Activated CD4-positive, alpha-beta T cell treated with anti-CD3 and anti-CD28 coated beads, Interleukin-2, amount 50 U/mL, for 48 hours (primary cell): ENCODE measurements around the gene NFATC1.

ENCODE experiments used
- DNase-seq, 2 experiments: peaks; one replicate each; pipeline ENCODE4 v3.0.0-alpha.2; 2020

NFATC1 gene

DNA sequence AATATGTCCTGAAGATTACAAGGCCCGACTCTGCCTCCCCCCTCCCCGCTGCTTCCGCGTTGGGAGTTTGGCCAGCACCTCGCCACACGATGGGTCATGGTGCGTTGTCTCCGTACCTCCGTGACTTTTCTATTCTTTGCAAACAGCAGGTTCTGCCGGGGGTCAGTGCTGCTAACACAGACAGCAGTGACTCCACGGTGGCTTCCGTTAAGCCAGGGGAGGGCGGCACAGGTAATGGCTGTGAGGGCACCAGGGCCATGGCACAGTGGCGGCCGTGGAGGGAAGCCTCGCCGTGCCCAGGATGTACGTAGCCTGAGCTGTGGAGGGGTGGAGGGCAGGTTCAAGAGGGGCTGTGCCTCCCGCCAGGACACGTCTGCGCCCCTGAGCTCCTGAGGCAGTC, 115.5 kb downstream of the NFATC1 start:
- DNase-seq: peak in 1 of 2 experiments; percentile 1

DNA sequence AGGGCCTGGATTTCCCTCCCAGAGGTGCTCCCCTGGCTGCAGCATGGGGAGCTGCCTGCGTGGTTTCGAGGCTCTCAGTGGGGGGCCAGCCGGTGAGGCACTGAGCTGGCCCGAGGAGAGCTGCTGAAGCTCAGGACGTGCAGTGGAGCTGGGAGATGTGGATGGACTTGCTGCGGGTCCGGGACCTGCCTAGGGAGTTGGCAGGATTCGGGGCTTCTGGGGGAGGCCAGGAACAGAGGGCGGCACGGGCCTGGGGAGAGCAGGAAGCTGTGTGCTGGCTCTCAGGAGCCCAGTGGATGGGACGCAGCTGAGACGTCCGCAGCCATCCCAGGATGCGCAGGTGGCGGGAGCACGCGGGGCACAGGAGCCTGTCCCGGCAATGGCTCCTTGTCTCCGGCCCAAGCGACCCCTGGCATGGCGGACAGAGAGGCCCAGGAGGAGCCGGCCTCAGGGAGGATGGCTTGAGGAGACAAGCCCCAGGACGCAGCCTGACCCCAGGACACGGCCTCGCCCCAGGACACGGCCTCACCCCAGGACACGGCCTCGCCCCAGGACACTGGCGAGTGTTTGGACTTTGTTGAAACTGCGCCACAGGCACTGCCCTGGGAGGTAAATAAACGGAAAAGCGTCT, 116.1 kb downstream of the NFATC1 start:
- peak in 1 of 2 experiments; percentile 0 for DNase-seq

- DNase-seq: peak in 1 of 2 experiments; percentile 3
Observed at GRCh38 chr18:79512461-79513380, 117.0 kb downstream of the NFATC1 start.

DNA sequence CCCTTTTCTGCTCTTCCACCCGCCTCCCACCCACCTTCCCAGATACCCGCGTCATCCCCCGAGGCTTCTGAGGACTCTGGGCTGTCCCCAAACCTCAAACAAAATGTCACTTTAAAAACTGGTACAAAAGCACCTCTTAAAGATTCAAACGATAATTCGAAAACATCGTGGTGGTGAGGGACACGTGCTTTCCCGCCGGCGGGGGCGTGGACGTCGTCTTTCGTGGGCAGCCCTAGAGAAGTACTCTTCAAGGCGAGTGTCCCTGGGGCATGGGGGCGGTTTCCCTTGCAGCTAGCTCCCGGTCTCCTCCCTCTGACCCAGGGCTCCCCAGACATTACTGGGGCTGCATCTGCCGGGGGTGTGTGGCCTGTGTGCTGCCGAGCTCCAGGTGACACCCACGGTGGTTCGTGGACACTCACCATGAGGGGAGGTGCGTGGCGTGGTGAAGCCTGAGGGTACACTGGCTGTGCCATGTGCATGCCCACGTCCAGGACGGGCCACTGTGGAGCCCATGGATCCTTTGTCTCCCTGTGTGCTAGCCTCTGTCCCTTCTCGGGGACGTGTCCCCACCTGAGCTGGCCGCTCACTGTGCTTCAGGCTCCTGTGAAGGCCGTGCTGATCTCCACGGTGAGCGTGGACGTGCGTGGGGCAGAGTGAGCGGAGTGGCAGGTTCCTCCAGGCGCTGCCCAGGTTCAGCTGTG, 117.8 kb downstream of the NFATC1 start:
- peak in 1 of 2 experiments; percentile 10 for DNase-seq

DNA sequence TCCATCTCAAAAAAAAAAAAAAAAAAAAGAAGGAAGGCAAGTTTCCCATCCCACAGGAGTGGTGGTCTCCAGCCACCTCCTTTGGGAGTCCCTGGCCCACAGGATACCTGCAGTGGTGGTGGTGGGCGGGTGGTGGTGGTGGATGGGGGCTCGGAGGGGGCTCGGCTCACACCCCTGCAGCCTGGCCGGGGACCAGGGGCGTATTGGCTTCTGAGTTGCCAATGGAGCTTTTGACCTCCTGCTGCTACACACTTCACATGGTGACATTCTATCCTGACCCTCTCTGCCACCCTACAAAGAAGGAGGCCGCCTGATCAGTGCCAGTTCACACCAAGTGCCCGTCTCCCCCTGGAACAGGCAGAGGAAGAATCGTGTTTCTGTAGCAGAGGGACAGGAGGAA, 119.6 kb downstream of the NFATC1 start:
- no peak for DNase-seq

DNA sequence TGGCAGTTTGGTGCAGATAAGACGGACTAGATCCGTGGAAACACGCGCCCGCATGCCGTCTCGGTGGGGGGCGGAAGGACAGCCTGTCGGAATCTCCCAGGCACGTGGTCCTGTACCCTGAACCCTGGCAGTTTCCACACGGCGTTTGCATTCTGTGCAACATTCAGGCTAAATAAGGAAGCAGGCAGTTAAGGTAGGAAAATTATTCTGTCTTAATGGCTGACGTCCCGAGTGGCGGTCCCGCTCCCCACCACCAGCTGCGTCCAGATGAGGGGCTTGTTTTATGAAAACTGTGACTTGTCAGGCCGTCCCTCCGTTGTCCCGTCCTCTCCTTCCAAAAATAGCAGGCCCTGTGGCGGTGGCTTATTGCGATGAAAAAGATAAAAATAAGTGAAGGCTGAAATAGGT, 120.2 kb downstream of the NFATC1 start:
- no peak for DNase-seq

- DNase-seq: no peak
Observed at GRCh38 chr18:79516441-79516931, 120.8 kb downstream of the NFATC1 start.

DNA sequence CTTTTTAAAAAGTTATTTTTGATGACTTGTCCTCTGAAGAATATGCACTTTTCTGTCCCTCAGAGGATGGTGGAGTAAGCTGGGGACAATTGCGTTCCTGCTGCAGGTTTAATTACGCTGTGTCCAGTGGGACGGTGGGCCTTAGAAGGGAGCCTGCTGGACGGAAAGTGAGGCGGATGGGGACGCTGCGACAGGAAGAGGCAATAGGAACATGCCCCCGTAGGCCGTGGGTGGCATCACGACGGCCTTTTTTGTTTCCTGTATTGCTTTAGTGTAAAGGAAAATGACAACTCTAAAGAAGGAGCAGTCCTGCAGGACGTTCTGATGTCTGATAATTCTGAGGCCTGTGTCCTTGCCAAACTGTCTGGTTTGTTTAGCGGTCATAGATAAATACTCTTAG, 121.6 kb downstream of the NFATC1 start:
- peak; percentile 67 to 74 for DNase-seq

DNA sequence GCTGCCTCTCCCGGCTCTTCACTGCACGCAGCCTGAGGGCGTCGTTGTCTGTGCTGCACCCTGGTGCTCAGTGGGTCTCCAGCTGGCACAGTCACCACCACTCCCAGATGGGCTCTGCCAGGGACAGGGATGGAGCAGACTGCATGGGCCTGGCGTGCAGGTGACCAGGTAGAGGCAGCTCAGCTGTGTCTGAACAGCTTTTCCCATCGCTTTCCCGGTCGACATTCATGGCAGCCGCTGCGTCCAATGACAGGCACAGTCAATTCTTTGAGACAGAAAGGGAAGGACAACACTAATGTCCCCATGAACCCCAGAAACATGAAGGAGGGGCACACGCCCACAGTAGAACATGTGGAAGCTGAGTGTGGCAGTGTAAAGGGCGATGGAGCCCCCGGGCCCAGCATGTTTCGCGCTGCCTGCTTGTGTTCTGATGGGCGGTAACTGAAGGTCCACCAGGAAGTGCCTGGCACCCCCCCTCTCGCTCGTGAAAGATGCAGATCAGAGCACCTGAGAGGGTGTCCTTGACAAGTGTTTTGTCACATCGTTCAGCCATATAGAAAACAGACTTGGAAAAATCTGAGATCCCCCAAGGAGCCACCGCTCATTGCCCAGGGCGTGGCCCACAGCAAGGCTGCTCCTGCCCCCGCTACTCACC, 122.4 kb downstream of the NFATC1 start:
- no peak for DNase-seq

GRCh38 chr18:79518683-79519128, 123.0 kb downstream of the NFATC1 start:
- no peak for DNase-seq

GRCh38 chr18:79519751-79520477, 124.2 kb downstream of the NFATC1 start:
- peak; percentile 55 to 69 for DNase-seq

DNA sequence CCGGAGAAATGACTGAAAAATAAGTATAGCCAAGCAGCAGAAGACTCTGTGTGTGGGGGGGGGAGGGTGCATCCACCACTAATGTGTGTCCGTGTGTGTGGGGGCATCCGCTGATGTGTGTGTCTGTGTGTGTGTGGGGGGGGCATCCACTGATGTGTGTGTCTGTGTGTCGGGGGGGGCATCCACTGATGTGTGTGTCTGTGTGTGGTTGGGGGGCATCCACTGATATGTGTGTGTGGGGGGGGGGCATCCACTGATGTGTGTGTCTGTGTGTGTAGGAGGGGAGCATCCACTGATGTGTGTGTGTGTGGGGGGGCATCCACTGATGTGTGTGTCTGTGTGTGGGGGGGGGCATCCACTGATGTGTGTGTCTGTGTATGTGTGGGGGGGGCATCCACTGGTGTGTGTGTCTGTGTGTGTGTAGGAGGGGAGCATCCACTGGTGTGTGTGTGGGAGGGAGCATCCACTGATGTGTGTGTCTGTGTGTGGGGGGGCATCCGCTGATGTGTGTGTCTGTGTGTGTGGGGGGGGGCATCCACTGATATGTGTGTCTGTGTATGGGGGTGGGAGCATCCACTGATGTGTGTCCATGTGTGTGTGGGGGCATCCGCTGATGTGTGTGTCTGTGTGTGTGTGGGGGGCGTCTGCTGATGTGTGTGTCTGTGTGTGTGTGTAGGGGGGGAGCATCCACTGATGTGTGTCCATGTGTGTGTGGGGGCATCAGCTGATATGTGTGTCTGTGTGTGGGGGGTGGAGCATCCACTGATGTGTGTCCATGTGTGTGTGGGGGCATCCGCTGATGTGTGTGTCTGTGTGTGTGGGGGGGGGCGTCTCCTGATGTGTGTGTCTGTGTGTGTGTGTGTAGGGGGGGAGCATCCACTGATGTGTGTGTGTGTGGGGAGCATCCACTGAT, 125.0 kb downstream of the NFATC1 start:
- no peak for DNase-seq

- DNase-seq: no peak
Observed at GRCh38 chr18:79521416-79522205, 125.9 kb downstream of the NFATC1 start.

- DNase-seq: peak; percentile 73 to 80
Observed at GRCh38 chr18:79522451-79523205, 126.9 kb downstream of the NFATC1 start.

DNA sequence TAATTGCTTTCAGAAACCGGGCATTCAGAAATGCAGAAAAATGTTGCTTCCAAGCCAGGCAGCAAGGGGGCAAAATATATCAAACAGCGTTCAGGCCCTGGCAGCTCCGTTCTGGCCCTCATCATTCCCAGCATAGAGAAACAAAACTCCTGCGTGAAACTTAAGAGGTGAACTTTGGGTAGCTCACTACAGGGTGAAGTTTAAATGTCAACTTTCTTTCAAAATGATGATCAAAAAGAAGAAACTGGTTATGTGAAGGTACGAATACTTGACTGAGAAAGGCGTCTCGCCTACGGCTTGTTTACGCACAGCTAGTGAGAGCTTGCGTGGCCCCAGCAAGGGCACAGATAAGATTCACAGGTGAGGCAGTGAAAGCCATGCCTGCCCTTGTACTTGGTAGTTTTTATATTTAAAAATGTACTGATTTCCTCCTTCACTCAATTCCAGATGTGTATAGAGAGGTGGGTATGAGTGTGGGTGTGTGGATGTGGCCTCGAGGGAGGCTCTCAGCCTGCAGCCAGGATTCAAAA, 127.5 kb downstream of the NFATC1 start:
- peak; percentile 70 to 78 for DNase-seq

GRCh38 chr18:79523736-79524180, 128.0 kb downstream of the NFATC1 start:
- peak; percentile 74 to 80 for DNase-seq

DNA sequence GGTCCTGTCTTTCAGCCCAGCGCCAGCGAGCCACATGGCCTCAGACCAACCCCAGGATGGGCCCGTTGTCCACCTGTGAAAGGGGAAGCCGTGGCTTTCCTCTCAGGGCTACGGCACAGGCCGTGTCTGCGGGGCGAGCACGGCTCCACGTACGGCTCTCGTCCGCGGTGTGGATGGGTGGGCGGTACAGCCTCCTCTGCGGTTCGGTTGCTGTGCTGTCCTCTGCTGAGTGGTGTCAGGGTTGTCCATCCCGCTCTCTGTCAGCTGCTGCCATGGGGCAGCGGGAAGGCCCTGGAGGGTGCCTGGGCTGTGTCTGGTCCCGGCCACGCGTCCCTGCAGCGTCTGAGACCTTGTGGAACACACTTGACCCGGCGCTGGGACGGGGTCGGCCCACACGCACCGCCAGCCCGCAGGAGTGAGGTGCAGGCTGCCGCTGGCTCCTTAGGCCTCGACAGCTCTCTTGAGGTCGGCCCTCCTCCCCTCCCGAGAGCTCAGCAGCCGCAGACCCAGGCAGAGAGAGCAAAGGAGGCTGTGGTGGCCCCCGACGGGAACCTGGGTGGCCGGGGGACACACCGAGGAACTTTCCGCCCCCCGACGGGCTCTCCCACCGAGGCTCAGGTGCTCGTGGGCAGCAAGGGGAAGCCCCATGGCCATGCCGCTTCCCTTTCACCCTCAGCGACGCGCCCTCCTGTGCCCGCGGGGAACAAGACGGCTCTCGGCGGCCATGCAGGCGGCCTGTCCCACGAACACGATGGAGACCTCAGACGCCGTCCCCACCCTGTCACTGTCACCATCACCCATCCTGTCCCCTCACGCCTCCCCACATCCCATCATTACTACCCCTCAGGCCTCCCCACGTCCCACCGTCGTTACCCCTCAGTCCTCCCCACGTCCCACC, 128.7 kb downstream of the NFATC1 start:
- DNase-seq: peak; percentile 64 to 68
